Endothelial cell (in vitro differentiated cells): Measurements from ENCODE around the gene SMCO4. TPM values are rescaled to one million over a fixed set of nuclear protein-coding genes. Genes with fewer than 3 reads are reported as not detected.

Source experiments
- DNase-seq: peaks from one replicate; pipeline ENCODE4 v3.0.0; 2021; ENCODE audit warnings: low spot score
- H3K27ac Mint-ChIP-seq: one replicate; pipeline ENCODE4 v1.8.0; 2021; ENCODE audit warnings: mixed read lengths, inconsistent platforms; ENCODE audit not compliant: unreplicated experiment
- H3K27me3 Mint-ChIP-seq: one replicate; pipeline ENCODE4 v1.8.0; 2021; ENCODE audit warnings: mild to moderate bottlenecking, moderate library complexity, mixed read lengths, inconsistent platforms; ENCODE audit not compliant: unreplicated experiment
- H3K36me3 Mint-ChIP-seq: one replicate; pipeline ENCODE4 v1.8.0; 2021; ENCODE audit warnings: mild to moderate bottlenecking, low read depth, mixed read lengths, inconsistent platforms; ENCODE audit not compliant: unreplicated experiment
- H3K4me1 Mint-ChIP-seq: one replicate; pipeline ENCODE4 v1.8.0; 2021; ENCODE audit warnings: mild to moderate bottlenecking, mixed read lengths, inconsistent platforms; ENCODE audit not compliant: unreplicated experiment
- H3K4me3 Mint-ChIP-seq: one replicate; pipeline ENCODE4 v1.8.0; 2021; ENCODE audit warnings: mild to moderate bottlenecking, mixed read lengths, inconsistent platforms; ENCODE audit not compliant: unreplicated experiment
- H3K9me3 Mint-ChIP-seq: one replicate; pipeline ENCODE4 v1.8.0; 2021; ENCODE audit warnings: mixed read lengths, inconsistent platforms; ENCODE audit not compliant: unreplicated experiment
- total RNA-seq: library from RNA; stranded (reverse); fragmentation: NEBNext Ultra II Directional; extraction: Animal tissue kit (Norgen Biotek cat#: 25700); gene quantifications from one replicate; pipeline ENCODE4 v1.2.1, GENCODE V29; 2021; ENCODE audit not compliant: unreplicated experiment
- TF ChIP-seq, protein P1 (sequence below): fragments of 200-600 bp; sonication (generic); IDR thresholded peaks from one replicate; pipeline ENCODE4 v1.5.0; 2021; ENCODE audit warnings: antibody characterized with exemption; ENCODE audit not compliant: unreplicated experiment

The SMCO4 gene
- total RNA-seq, 1 donor from 2014 or later, result 23.7 TPM

DNA sequence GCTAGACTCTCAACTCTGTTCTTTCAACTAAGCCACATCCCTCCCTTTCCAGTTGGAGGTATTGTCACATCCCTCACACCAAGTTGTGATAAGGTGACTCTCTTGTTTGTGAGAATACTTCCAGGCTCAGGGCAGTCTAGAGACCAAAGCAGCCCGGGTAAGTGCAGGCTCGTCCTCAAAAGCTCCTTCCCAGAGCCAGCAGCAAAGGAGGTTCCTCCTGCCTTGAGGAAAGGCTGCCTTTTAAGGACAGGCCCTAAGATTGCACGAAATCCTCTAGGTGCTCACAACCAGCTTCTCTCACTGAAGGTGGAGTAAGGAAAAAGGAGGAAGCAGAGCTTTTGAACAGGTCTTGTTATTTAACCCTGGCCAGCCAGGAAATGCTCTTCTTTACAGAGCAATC, 53.4 kb downstream of the SMCO4 start:
- no peak overlapping the region for H3K4me3 Mint-ChIP-seq
- no peaks in the 10 kb centered on the region for H3K9me3 Mint-ChIP-seq
- no peak overlapping the region for H3K27ac Mint-ChIP-seq
- peaks cover 8% of the 10 kb centered on the region for H3K36me3 Mint-ChIP-seq
- DNase-seq, result no peak
- TF ChIP-seq, protein P1, sequence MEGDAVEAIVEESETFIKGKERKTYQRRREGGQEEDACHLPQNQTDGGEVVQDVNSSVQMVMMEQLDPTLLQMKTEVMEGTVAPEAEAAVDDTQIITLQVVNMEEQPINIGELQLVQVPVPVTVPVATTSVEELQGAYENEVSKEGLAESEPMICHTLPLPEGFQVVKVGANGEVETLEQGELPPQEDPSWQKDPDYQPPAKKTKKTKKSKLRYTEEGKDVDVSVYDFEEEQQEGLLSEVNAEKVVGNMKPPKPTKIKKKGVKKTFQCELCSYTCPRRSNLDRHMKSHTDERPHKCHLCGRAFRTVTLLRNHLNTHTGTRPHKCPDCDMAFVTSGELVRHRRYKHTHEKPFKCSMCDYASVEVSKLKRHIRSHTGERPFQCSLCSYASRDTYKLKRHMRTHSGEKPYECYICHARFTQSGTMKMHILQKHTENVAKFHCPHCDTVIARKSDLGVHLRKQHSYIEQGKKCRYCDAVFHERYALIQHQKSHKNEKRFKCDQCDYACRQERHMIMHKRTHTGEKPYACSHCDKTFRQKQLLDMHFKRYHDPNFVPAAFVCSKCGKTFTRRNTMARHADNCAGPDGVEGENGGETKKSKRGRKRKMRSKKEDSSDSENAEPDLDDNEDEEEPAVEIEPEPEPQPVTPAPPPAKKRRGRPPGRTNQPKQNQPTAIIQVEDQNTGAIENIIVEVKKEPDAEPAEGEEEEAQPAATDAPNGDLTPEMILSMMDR, result no peak
- peaks cover 1% of the 10 kb centered on the region for H3K27me3 Mint-ChIP-seq
- H3K4me1 Mint-ChIP-seq, result peaks cover 8% of the 10 kb centered on the region

DNA sequence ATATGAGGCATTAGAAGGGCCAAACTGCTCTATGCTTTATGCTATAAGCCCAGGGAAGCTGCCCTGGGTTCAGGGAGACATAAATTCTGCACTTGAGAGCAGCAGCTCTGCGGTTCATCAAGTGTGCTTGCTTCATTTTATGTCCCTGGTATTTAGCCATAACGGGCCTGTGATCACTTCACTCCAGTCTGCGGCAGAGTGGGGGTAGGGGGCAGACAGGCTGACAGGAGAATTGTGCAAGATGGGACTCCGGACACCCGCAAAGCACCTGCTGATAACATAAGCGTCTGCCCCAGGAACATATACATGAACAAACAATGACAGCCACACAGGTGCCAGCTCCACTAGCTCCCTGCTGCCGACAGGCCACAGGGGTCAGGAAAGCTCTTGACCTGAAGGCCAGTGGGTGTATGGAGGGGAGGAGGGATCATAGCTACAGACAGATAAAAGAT, 56.1 kb downstream of the SMCO4 start:
- no peaks in the 10 kb centered on the region for H3K36me3 Mint-ChIP-seq
- no peak overlapping the region for H3K4me3 Mint-ChIP-seq
- peaks cover 8% of the 10 kb centered on the region for H3K4me1 Mint-ChIP-seq

DNA sequence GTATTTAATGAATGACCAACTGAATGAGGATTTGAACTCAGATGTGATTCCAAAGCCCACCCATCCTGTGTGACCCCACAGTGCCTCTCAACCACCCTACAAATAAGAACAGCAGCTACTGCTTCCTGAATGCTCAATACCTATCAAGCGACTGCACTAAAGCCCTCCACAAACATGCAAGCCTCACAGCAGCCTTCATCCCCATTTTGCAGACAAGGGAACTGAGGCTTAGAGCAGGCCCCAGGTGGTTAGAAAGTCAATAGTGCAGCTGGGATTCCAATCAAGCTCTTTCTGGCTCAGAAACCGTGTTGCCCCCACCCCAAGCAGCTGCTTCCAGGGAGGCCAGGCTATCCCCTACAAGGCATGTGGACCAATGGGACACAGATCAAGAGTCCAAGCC, 57.2 kb downstream of the SMCO4 start:
- H3K27ac Mint-ChIP-seq, result no peak overlapping the region
- no peak for DNase-seq
- no peaks in the 10 kb centered on the region for H3K36me3 Mint-ChIP-seq
- no peak overlapping the region for H3K4me3 Mint-ChIP-seq
- peaks cover 8% of the 10 kb centered on the region for H3K4me1 Mint-ChIP-seq
- no peaks in the 10 kb centered on the region for H3K9me3 Mint-ChIP-seq
- peaks cover 1% of the 10 kb centered on the region for H3K27me3 Mint-ChIP-seq
- TF ChIP-seq, protein P1, result no peak

More for the DNA sequence above, 56.1 kb downstream of the SMCO4 start:
- Mint-ChIP-seq H3K27ac (no peak overlapping the region), H3K9me3 (no peaks in the 10 kb centered on the region), H3K27me3 (no peaks in the 10 kb centered on the region)
- TF ChIP-seq, protein P1, result no peak
- no peak for DNase-seq

DNA sequence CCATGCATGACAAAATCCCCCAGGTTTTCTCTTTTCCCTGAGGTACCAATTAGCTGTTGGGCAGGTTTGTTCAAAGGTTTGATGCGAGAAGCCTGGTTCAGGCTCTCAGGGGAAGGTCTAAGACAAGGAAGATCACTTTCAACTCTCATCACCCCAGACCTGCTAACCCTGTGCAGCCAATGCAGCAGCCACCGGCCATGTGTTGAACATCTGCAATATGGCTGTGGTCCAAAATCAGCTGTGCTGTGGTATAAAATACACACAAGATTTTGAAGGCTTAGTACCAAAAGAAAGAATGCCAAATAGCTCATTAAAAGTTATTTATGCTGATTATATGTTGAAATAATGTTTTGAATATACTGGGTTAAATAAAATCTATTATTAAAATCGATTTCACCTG, 58.5 kb downstream of the SMCO4 start:
- TF ChIP-seq, protein P1, result no peak
- no peak for DNase-seq
- no peaks in the 10 kb centered on the region for H3K36me3 Mint-ChIP-seq
- H3K4me3 Mint-ChIP-seq, result no peak overlapping the region
- no peak overlapping the region for H3K27ac Mint-ChIP-seq
- peaks cover 1% of the 10 kb centered on the region for H3K27me3 Mint-ChIP-seq
- H3K4me1 Mint-ChIP-seq, result peaks cover 2% of the 10 kb centered on the region
- H3K9me3 Mint-ChIP-seq, result no peaks in the 10 kb centered on the region

DNA sequence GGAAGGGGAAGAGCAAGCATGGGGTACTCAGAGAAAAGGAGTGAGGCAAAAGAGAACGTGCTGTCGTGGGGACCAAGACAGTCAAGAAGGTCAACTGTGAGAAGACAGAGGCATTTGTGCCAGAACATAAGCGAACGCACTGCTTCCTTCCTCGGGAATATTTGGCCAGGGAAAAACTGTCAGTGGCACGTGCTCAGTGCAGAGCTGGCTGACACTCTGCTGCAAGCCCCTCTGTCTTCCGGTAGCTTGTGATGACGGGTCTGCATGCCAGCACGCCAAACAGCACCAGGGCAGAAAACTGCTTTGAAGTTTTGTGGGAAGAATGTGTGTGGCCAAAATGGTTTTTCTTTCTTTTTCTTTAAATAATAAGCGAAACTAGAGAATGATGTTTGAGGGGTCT, 60.6 kb downstream of the SMCO4 start:
- H3K27ac Mint-ChIP-seq, result no peak overlapping the region
- H3K9me3 Mint-ChIP-seq, result no peaks in the 10 kb centered on the region
- no peak overlapping the region for H3K4me3 Mint-ChIP-seq
- H3K36me3 Mint-ChIP-seq, result peaks cover 6% of the 10 kb centered on the region
- TF ChIP-seq, protein P1, result no peak
- no peak for DNase-seq
- peaks cover 1% of the 10 kb centered on the region for H3K27me3 Mint-ChIP-seq
- peaks cover 6% of the 10 kb centered on the region for H3K4me1 Mint-ChIP-seq
